Activated CD8-positive, alpha-beta T cell treated with anti-CD3 and anti-CD28 coated beads for 36 hours (primary cell): ENCODE measurements around the gene USP15. TPM values are rescaled to one million over a fixed set of nuclear protein-coding genes. Genes with fewer than 3 reads are reported as not detected.

ENCODE experiments used
- ATAC-seq: fragments of 200-7000 bp; cut with Tn5 transposase; one replicate; pipeline ENCODE4 v1.10.0; 2021; ENCODE audit warnings: mild to moderate bottlenecking, moderate library complexity
- CTCF ChIA-PET: fragments of 350-600 bp; sonication (Branson Sonifier 250); formaldehyde crosslinking; loops from one replicate; lab custom pipeline; 2021; ENCODE audit warnings: antibody characterized with exemption; lab: Charles Lee
- POLR2A ChIA-PET: fragments of 350-600 bp; sonication (Branson Sonifier 250); formaldehyde crosslinking; loops from one replicate; lab custom pipeline; 2021; ENCODE audit warnings: antibody characterized with exemption; lab: Charles Lee
- DNase-seq: peaks from one replicate; pipeline ENCODE4 v3.0.0-alpha.2; 2020
- H3K27ac Mint-ChIP-seq: one replicate; pipeline ENCODE4 v1.8.0; 2021; ENCODE audit warnings: mild to moderate bottlenecking, mixed read lengths
- H3K27me3 Mint-ChIP-seq: one replicate; pipeline ENCODE4 v1.8.0; 2021; ENCODE audit warnings: mixed read lengths
- H3K36me3 Mint-ChIP-seq: one replicate; pipeline ENCODE4 v1.8.0; 2021; ENCODE audit warnings: low read depth, mixed read lengths
- H3K4me1 Mint-ChIP-seq: one replicate; pipeline ENCODE4 v1.8.0; 2021; ENCODE audit warnings: low read depth, mixed read lengths
- H3K4me3 Mint-ChIP-seq: one replicate; pipeline ENCODE4 v1.8.0; 2021; ENCODE audit warnings: mild to moderate bottlenecking, moderate library complexity, mixed read lengths
- H3K9me3 Mint-ChIP-seq: one replicate; pipeline ENCODE4 v1.8.0; 2021; ENCODE audit warnings: mixed read lengths
- intact Hi-C: fragments of 100-400 bp; cut with micrococcal nuclease; formaldehyde crosslinking; loops from one replicate; pipeline ENCODE4 v1.10.0; 2022
- total RNA-seq, 2 experiments: library from RNA; stranded (reverse); gene quantifications; one replicate each; pipeline ENCODE4 v1.2.3, GENCODE V29; 2021
- TF ChIP-seq, protein P1 (sequence below): fragments of 200-600 bp; IDR thresholded peaks from one replicate; pipeline ENCODE4 v1.8.0; 2022; ENCODE audit warnings: antibody characterized with exemption, mild to moderate bottlenecking

USP15 gene
- total RNA-seq, 2 experiments from 2014 or later = 112 to 118 TPM

DNA sequence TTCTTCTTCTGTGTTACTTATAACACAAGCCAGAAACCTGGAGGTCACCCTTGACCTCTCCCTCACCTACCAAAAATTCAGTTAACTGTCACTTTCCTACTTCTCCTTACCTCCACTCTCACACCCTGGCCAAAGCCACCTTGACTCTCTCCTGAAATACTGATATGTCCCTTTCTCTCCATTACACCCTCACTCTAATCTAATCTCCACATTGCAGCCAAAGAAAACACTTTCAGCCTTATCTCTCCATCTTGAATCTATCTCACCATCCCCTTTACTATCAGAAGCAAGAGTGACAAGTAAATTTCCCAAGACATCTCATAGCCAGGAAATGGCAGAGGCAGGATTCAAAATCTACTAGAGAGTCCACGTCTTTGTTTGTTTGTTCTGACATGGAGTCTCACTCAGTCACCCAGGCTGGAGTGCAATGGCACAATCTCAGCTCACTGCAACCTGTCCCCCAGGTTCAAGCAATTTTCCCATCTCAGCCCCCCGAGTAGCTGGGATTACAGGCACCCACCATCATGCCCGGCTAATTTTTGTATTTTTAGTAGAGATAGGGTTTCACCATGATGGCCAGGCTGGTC, 28.0 kb upstream of the USP15 start:
- CTCF ChIA-PET = no interaction called here
- TF ChIP-seq, protein P1, sequence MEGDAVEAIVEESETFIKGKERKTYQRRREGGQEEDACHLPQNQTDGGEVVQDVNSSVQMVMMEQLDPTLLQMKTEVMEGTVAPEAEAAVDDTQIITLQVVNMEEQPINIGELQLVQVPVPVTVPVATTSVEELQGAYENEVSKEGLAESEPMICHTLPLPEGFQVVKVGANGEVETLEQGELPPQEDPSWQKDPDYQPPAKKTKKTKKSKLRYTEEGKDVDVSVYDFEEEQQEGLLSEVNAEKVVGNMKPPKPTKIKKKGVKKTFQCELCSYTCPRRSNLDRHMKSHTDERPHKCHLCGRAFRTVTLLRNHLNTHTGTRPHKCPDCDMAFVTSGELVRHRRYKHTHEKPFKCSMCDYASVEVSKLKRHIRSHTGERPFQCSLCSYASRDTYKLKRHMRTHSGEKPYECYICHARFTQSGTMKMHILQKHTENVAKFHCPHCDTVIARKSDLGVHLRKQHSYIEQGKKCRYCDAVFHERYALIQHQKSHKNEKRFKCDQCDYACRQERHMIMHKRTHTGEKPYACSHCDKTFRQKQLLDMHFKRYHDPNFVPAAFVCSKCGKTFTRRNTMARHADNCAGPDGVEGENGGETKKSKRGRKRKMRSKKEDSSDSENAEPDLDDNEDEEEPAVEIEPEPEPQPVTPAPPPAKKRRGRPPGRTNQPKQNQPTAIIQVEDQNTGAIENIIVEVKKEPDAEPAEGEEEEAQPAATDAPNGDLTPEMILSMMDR = no peak
- Mint-ChIP-seq H3K27me3 (no peaks in the 10 kb centered on the region), H3K4me3 (no peak overlapping the region), H3K36me3 (no peaks in the 10 kb centered on the region), H3K4me1 (no peaks in the 10 kb centered on the region), H3K9me3 (peaks cover 3% of the 10 kb centered on the region), H3K27ac (no peak overlapping the region)
- ATAC-seq (no peak), DNase-seq (no peak)
- intact Hi-C loops = no loop called here
- POLR2A ChIA-PET = no interaction called here

DNA sequence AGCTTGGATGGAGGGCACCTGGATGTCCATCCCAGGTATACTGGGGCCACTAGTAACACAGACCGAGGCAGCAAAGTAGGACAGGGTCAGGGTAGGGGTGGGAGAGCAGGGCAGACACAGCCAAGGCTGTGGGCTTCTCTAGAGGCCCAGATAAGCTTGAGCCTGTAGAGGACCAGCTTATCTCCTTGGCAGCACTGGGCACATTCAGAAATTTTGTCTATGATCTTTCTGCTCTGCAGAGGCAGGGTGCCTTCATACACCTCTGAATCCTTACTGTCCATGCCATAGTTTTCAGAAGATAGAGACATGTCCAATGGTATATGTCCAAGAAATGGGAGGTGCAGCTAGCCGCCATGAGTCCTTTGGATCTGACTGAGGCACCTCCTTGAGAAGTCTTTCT, 26.4 kb upstream of the USP15 start:
- Mint-ChIP-seq H3K4me3 (no peak overlapping the region), H3K27ac (no peak overlapping the region), H3K4me1 (no peaks in the 10 kb centered on the region), H3K9me3 (peaks cover 13% of the 10 kb centered on the region), H3K27me3 (no peaks in the 10 kb centered on the region), H3K36me3 (no peaks in the 10 kb centered on the region)
- intact Hi-C loops = no loop called here
- ChIA-PET POLR2A (no interaction called here), CTCF (no interaction called here)
- ATAC-seq (no peak), DNase-seq (no peak)
- TF ChIP-seq, protein P1 = no peak

DNA sequence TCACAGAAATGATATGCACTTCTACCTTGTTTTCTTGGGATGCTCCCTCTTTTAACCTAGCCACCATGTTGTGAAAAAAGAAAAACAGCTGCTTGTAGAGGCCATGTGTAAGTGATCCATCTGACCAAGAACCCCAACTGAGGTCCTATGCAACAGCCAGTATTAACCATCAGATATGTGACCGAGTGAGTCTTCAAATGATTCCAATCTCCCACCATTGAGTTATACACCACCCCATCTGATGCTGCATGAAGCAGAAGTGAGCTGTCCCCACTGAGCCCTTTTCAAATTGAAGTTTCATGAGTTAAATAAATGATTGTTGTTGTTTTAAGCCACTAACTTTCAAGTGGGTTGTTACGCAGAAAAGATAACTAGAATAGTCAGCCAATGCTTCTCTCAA, 20.6 kb upstream of the USP15 start:
- Mint-ChIP-seq H3K4me1 (peaks cover 3% of the 10 kb centered on the region), H3K27ac (no peak overlapping the region), H3K9me3 (peaks cover 13% of the 10 kb centered on the region), H3K36me3 (no peaks in the 10 kb centered on the region), H3K27me3 (no peaks in the 10 kb centered on the region), H3K4me3 (no peak overlapping the region)
- DNase-seq = no peak
- no peak for ATAC-seq
- ChIA-PET CTCF (interaction anchor here (1.2 kb wide), 1 partner anchor 29 kb away, joined by 3 read pairs; no protein-coding TSS in a partner anchor), POLR2A (interaction anchor here (0.6 kb wide), 1 partner anchor 53 kb away, joined by 3 read pairs; no protein-coding TSS in a partner anchor)
- TF ChIP-seq, protein P1 = no peak
- intact Hi-C loops = no loop called here

DNA sequence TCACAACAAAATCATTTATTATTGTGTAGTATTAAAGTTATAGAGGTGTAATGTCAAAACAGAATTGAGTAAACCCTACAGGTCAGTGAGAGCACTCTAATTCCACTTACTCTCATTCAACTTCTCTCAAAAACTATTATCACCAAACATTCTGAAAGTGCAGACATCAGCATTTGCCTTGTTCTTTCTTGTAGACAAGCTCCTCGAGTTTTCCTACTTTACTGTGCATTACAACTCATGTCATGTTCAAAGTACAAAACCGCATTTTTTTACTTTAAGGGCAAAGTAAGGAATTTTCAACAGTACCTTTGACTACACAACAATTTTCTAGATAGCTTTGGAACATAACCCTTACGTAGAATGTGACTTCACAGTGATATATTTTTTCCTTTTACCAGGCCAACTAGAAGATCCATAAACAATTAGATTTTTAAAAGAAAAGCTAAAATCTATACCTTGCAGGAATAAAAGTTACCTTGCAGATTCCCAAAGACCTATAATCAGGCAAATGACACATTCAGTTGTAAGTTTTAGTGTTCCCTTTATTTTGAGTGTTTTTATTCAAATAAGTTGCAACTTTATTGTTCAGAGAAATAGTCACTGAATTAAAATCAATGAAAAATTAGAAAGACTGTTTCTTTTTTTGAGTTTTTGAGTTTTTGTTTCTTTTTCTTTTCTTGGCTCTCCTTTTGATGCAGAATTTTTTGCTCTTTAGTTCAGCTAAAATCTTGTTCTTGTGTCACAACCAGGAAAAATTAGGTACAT, 12.7 kb upstream of the USP15 start:
- no peak overlapping the region for H3K27ac Mint-ChIP-seq
- POLR2A ChIA-PET = no interaction called here
- H3K36me3 Mint-ChIP-seq = peaks cover 4% of the 10 kb centered on the region
- H3K4me3 Mint-ChIP-seq = no peak overlapping the region
- ATAC-seq = no peak
- no peaks in the 10 kb centered on the region for H3K27me3 Mint-ChIP-seq
- no peaks in the 10 kb centered on the region for H3K9me3 Mint-ChIP-seq
- no peak for DNase-seq
- TF ChIP-seq, protein P1 = no peak
- intact Hi-C loops = no loop called here
- peaks cover 21% of the 10 kb centered on the region for H3K4me1 Mint-ChIP-seq
- CTCF ChIA-PET = interaction anchor here (0.8 to 1.4 kb wide), 2 partner anchors 10 to 12 kb away, joined by 3 read pairs; partner anchors contain the start of gene USP15

DNA sequence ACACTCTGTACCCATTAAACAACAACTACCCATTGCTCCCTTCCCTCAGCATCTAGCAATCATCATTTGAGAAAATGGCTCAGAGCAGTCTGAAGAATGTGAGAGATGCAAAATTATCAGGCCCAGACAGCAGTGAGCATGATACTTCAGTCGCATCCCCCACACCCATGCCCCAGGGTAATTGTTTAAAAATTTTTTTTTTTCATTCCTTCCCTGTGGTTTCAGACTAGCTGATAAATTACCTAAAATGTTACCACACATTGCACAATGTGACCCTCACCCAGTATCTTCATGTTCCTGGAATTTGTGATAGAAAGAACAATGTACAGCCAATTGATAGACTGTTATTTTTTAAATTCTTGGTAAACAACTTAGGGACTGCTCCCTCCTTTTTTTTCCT, 11.3 kb upstream of the USP15 start:
- TF ChIP-seq, protein P1 = no peak
- no peaks in the 10 kb centered on the region for H3K27me3 Mint-ChIP-seq
- DNase-seq (no peak), ATAC-seq (no peak)
- no peak overlapping the region for H3K4me3 Mint-ChIP-seq
- H3K27ac Mint-ChIP-seq = no peak overlapping the region
- peaks cover 21% of the 10 kb centered on the region for H3K4me1 Mint-ChIP-seq
- no peaks in the 10 kb centered on the region for H3K9me3 Mint-ChIP-seq
- H3K36me3 Mint-ChIP-seq = peaks cover 6% of the 10 kb centered on the region
- CTCF ChIA-PET = no interaction called here
- POLR2A ChIA-PET = no interaction called here
- intact Hi-C loops = no loop called here
